UCSD-AML1 (cell line): ENCODE data around the gene NKAIN4.

Source experiments
- DNase-seq: peaks from one replicate; lab custom pipeline; 2025; ENCODE audit not compliant: unreplicated experiment; lab: John Stamatoyannopoulos, UW

NKAIN4 gene

DNA sequence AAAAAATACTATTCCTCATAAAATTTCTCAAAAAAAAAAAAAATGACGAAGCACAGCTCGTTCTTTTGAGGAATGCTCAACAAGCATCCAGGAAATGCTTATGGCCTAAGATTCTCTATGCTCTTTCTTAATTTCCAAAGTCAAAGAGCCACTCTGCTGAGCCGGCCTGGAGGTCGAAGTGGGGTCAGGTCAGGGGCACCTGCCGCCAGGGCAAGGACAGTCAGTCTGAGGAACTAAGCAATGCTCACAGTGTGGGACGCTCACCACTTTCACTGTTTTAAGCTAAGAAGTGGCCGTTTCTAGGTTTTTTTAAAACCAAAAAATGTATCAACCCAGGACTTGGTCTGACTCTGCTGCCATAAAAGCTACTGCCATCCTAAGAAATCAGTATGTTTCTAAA lies 55.7 kb downstream of the NKAIN4 start:
- DNase-seq, result no peak

DNA sequence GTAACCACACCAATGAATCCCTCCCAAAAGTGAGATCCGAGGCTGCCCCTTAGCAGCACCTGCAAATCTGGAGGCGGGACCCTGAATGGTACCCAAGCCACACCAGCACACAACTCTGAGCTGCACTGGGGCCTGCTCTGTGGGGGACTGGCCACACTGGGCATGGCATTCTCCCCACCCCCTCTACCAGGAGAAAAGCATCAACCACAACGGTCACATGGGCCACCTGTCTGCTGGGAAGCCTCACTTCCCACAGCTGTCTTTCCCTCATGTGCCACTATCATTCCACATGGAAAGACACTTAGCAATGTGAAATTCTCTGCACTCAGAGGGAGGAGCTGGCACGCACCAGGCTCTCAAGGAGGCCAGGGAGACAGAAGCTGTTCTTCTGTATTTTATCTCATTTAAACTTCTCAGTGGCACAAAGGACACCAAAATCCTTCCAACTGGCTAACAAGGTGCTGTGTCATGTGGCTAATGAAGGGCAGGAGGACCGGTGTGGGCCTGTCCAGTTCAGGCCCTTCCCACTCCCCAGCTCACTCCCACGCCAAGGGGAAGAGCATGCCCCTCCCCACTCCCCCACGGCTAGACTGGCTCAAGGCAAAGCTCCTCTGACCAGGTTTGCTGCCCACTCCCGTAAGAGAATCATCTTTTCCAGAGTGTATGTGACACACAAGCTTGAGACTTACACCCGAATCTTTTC lies 57.3 kb downstream of the NKAIN4 start:
- DNase-seq, result no peak

DNA sequence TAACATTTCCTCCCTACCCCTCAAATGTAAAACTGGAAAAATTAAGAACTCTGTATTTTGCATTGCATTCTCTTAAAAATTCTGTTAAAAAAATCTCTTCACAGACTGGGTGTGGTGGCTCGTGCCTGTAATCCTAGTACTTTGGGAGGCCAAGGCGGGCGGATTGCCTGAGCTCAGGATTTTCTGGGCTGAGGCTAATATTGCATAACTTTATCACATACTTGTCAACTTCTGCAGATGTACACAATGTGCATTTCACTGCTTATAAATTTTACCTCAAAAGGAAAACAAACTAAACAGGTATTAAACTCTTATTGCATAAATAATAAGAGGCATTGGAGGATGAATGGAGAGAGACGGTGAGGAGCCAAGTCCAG lies 59.5 kb downstream of the NKAIN4 start:
- DNase-seq, result no peak

DNA sequence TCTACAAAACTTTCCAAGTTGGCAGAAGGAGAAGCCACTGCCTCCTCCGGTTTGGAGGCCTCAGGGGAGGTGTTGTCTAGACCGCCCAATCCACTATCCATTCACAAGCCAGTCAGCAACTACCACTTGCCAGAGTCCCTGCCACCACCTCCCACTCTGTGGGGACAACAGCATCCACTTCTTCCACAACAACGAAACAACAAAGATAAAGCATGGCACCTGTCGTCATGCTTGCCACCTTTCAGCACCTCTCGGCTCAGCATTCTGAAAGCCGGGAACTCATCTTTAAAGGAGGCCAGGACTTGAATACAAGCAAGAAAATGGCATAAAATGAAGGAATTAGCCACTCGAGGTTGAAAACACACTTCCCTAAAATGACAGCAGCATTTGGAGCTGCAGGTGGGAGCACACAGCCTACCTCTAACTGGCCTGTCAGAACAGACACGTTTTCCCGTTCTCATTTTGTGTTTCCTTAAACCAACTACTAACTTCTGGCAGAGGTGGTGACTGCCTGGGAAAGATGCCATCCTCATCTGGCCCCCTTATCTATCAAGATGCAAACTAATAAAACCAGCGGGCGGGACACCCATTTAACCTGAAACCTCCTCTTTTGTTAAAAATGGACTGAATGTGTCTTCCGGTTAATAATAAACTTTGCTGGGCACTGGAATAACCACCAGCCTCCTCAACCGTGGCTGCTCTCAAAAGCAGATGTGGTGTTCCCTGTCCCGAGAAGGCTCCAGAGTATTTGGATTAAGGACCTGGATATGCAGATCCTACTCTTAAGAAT lies 60.1 kb downstream of the NKAIN4 start:
- no peak for DNase-seq

DNA sequence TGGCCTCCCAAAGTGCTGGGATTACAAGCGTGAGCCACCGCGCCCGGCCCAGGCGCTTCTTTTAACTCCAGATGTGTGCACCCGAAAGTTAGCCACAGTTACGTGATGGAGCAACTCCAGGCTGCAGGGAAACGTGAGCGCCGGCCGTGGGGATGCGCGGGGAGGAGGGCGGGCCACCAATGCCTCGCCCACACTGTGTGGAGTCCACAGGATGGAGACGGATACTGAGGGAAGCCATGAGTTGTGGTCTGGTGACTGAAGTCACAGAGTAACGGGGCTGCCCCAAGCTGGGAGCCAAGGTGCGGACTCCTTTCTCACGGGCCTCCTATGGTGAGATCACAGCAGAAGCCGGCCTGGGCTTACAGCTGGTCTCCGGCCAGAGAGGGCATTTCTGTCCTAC lies 61.5 kb downstream of the NKAIN4 start:
- DNase-seq, result no peak

DNA sequence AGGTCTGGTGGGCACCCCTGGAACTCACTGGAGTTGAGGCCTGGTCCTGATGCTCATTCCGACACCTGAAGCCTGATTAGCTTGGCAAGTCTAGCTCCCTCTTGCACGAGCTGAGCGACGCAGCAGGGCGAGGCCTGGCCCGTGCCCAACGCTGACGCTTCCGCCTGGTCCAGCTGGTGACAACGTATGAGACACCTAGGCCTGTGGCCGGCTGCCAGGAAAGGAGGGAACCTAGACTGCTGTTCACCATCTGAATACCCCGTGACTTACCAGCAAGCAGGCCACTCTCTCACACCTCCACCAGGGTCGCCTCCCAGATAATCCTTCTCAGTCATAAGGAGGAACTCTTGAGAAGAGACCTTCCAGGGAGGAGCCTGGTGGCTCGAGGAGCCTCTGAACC lies 62.9 kb downstream of the NKAIN4 start:
- no peak for DNase-seq

DNA sequence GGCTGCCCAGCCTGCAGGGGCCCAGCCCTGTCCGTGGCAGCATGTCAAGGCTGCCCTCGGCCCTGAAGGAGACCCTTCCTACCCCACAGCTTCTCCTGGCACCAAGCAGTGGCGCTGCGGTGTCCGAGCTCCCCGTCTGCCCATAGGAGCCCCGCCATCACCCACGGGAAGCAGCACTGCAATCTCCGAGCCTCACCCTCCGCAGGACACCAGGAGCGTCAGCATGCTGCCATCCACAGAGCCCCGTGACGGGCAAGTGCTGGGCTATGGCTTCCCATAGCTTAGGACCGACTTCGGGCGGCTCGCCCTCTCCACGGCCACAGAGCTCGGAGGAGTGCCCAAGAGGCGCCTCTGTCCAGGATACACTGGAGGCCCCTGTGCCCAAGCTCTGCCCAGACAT lies 63.4 kb downstream of the NKAIN4 start:
- DNase-seq, result no peak
